HG03378 (cell line): ENCODE measurements around the gene KRT81.
A peak's percentile ranks its signal among the peaks of the same experiment; 100 is the strongest.

Experiments used
- ATAC-seq: cut with Tn5 transposase; IDR thresholded peaks from one replicate; pipeline ENCODE4 v1.9.1; 2021; ENCODE audit warnings: mild to moderate bottlenecking, moderate library complexity; ENCODE audit not compliant: unreplicated experiment

KRT81 gene

GRCh38 chr12:52291267-52291935 is at the start of gene KRT81:
KRT81 (minus strand) TSS chr12:52291534; CDS start chr12:52291465, 69 bp downstream.
- no peak for ATAC-seq

GRCh38 chr12:52338241-52338960 is 47.1 kb upstream of the KRT81 start:
- no peak for ATAC-seq

- no peak for ATAC-seq
Measured at GRCh38 chr12:52337054-52337453, 45.7 kb upstream of the KRT81 start.

DNA sequence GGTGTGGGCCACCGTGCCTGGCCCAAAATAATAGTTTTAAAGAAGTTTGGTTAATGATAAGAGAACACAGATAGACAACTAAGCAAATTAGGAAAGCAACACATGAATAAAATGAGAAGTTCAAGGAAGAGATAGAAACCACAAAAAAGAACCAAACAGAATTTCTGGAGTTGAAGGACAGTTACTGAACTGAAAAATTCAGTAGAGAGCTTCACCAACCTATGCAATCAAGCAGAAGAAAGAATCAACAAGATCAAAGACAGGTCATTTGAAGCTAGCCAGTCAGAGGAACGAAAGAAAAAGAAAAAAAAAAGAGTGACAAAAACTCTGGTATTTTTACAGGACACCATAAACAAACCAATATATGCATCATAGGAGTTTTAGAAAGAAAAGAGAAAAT is 45.3 kb upstream of the KRT81 start:
- no peak for ATAC-seq

DNA sequence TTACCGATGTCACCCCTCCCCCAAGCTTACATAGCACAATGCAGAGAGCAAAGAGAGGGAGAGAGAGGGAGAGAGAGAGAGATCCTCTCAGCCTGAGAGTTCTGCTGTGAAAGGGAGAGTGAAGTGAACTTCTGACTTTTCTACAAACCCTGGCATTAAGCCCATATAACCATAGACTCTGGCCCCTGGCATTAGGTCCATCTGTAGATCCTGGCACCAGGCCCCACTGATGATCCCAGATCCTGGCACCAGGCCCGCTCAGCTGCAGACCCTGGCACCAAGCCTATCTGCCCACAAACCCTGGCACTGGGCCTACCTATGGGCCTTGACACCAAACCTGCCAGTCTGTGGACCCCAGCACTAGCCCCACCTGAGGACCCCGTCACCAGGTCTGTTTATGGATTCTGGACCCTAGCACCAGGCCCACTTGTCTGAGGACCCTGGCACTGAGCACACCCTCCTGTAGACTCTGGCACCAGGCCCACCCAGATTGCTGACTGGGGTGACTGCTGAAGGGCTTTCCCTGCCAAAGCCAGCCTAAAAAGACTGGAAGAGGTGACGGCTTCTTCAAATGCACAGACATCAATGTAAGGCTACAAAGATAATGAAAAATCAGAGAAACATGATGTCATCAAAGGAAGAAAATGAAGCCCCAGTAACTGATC is 44.4 kb upstream of the KRT81 start:
- no peak for ATAC-seq

GRCh38 chr12:52334185-52334584 is 42.9 kb upstream of the KRT81 start:
- no peak for ATAC-seq

- ATAC-seq: no peak
Measured at GRCh38 chr12:52333321-52333720, 42.0 kb upstream of the KRT81 start.

GRCh38 chr12:52332381-52332780 is 41.0 kb upstream of the KRT81 start:
- ATAC-seq: no peak

- ATAC-seq: no peak
Measured at GRCh38 chr12:52331833-52332232, 40.5 kb upstream of the KRT81 start.

- ATAC-seq: no peak
Measured at GRCh38 chr12:52331039-52331438, 39.7 kb upstream of the KRT81 start.

DNA sequence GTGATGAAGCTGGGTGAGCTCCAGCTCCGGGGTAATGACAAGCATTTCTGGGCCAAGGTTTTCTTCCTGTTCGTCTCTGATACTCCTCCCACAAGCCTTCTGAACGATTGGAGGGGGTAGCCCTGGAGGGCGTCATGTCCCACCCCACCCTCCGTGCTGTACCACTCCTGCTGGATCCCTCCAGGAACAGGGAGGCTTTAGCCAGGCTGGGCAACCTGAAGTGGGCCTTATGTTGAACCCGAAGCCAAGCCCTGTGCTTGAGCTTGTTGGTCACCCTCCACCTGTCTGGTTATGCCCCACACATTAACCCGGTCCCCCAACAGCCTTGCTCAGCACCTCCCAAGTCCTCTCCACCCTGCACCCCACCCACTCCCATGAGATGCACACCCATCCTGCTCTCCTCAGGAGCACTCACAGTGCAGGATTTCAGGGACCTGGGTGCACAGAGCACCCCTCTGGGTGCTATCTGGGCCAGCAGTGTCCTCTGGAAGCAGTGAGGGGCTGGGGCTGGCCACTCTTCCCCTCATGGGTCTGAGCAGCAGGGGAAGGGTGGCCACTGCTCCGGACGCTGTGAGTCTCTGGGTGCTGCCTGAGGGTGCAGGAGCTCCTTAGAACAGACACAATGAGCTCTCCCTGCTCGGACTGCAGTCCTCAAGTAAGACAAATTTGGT is 36.6 kb upstream of the KRT81 start:
- ATAC-seq: no peak

DNA sequence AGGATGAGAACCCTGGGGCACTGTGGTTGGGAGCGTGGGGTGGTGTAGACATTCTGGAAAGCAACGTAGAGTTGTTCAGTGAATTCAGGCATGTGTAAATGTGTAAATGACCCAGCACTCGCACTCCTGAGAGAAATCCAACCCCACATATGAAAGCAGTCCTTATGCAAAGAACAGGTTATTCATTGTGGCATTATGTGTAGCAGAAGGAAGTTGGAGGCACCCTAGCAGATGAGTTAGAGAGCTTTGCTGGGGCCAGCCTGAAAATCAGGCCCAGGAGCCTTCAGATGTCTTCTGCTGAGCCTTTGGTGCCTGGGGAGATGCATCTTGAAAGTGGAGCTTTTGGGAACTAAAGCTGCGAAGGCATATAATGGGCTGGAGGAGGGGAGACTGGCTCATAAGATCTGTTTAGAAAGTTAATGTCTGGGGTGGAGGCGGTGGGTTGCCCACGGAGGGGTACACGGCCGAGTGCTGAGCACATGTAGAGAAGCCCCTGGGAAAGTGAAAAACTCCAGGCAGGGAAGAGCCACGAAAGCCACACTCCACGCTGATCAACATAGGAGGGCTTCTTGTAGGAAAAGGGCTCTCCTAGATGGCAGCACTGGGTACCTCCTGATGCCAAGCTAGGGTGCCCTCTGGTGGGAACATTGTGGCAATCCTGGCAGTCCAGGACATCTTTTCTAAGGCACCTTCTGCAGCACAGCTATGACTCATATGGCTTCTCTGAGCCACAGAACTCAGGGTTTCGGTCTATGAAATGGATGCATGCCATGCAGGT is 35.9 kb upstream of the KRT81 start:
- ATAC-seq: peak; percentile 90

DNA sequence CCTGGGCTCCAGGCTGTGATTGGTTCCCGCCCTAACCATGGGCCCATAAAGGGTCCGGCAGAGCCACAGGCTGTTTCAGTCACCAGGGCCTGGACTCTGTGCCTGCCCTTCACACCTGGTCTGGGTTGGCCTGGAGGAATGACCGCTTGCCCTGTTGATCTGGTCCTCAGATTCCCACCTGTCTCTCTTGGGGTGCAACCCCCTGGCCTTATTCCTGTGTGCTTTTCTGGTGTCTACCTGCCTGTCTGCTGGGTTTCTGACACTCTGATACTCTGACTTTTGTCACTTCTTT is 32.8 kb upstream of the KRT81 start:
- ATAC-seq: no peak

GRCh38 chr12:52323416-52324152 is 32.2 kb upstream of the KRT81 start:
- ATAC-seq: no peak

DNA sequence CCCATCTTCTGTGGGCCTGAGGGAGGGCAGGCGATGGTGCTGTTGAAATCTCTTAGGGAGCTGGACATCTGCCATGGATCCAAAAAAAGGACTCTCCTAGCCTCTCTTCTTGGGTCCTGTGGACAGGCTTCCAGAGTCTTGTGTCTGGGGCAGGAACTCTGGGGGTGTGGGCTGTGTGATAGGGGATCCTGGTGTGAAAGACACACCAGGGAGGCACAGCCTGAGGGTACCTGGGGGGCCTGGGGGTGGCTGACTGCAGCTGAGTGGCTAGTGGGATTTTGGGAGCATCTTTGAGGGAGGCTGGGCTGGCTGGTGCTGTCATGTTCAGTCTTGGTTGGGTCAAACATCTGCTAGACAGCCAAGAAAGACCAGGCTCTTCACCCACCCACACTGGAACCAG is 31.7 kb upstream of the KRT81 start:
- no peak for ATAC-seq

- no peak for ATAC-seq
Measured at GRCh38 chr12:52322069-52322468, 30.7 kb upstream of the KRT81 start.

DNA sequence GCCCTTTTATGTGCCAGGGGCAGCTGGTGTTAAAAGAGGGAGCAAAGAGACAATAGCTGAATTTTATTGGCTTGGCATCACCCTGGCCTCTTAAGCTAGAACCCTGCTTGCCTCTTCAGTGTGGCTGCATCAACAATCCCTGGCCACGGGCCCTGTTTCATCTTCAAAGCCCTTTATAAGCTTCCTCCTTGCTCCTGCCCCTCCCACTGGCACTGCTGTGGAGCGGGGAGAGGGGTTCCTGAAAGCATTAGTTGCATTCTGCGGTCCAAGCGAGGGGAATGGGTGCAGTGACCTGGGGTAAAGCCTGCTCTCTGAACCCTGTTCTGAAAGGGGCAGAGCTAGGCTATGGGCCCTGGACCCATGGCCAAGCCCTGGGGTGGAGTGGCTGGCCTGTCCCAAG is 30.1 kb upstream of the KRT81 start:
- ATAC-seq: no peak

DNA sequence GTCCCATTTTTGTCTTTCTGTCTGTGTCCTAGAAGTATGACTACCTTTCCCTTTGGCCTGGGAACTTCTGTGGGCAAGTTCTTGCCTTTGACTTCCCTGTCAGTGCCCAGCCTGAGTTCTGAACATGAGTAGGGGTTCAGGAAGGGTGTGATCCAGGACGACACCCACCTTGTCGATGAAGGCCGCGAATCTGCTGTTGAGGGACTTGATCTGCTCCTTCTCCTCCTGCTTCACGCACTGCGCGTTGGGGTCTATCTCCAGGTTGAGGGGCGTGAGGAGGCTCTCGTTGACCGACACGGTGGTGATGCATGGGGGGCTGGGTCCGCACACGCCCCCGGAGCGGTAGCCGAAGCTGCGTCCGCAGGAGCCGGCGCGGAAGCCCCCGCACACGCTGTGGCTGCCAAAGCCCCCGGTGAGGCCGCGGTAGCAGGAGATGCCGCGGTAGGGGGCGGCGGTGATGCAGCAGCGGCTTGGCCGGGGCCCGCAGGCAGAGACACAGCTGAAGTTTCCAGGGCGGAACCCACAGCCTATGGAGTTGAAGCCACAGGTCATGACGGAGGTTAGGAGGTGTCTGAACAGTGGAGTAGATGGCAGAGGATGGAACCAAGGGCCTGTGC is 29.6 kb upstream of the KRT81 start, which contains the start of gene KRT83:
Gene KRT83 (minus strand): TSS at position 615 of the 617 bp plus-strand sequence. CDS start 63 bp downstream, at position 552.
- no peak for ATAC-seq

GRCh38 chr12:52319097-52319496 is 27.8 kb upstream of the KRT81 start:
- ATAC-seq: no peak
